Measurements from ENCODE around the gene ME3.

GRCh38 chr11:86693518-86693917 is 21.1 kb upstream of the ME3 start:
- TF ChIP-seq EGR1 (IDR thresholded peaks at IDR 0.05) (no peak), REST (IDR thresholded peaks at IDR 0.05; ENCODE audit: low read depth) (no peak)

Measured in Ishikawa (cell line).